Common myeloid progenitor, CD34-positive (primary cell): ENCODE measurements around the gene IL1R1.
"Not testable (repeated sequence)": the region's sequence is repeated elsewhere in the genome, so short reads cannot be mapped to it uniquely, and the experiment has no call there.

Experiments
- CTCF ChIA-PET: fragments of 350-600 bp; sonication (Branson Sonifier 250); formaldehyde crosslinking; loops from one replicate; lab custom pipeline; 2021; ENCODE audit warnings: antibody characterized with exemption; lab: Charles Lee
- POLR2A ChIA-PET: fragments of 350-600 bp; sonication (Branson Sonifier 250); formaldehyde crosslinking; loops from one replicate; lab custom pipeline; 2021; ENCODE audit warnings: antibody characterized with exemption; lab: Charles Lee
- DNase-seq, 3 donors: peaks; one replicate each; pipeline versions ENCODE4 v3.0.0 to v3.0.0-alpha.2; 2013
- H3K27ac ChIP-seq, 2 experiments: 1 replicate in 1 of 2; 2 replicates in 1 of 2; pipeline ENCODE4 v1.7.0; 2013; ENCODE audit warnings: inconsistent platforms in 2 of 2, low read length in 2 of 2, mild to moderate bottlenecking in 2 of 2, low read depth in 1 of 2, moderate library complexity in 1 of 2; ENCODE audit not compliant: severe bottlenecking in 2 of 2, insufficient read depth in 1 of 2, poor library complexity in 1 of 2
- H3K27me3 ChIP-seq, 5 experiments: replicated peaks in 2 of 5; 1 replicate in 3 of 5; 2 replicates in 2 of 5; pipeline versions ENCODE4 v1.6.1 to v1.7.0; 2013; ENCODE audit warnings: low read length in 4 of 5, mild to moderate bottlenecking in 2 of 5, moderate library complexity in 2 of 5, inconsistent platforms in 1 of 5; ENCODE audit not compliant: insufficient read depth in 5 of 5, control insufficient read depth in 4 of 5
- H3K36me3 ChIP-seq, 4 experiments: 1 replicate in 2 of 4; 2 replicates in 2 of 4; pipeline versions ENCODE4 v1.6.1 to v1.7.0; 2013; ENCODE audit warnings: low read length in 3 of 4, control low read depth in 1 of 4, mild to moderate bottlenecking in 1 of 4; ENCODE audit not compliant: control insufficient read depth in 4 of 4, insufficient read depth in 4 of 4
- H3K4me1 ChIP-seq, 4 experiments: 1 replicate in 3 of 4; 2 replicates in 1 of 4; pipeline versions ENCODE4 v1.6.1 to v1.7.1; 2013; ENCODE audit warnings: low read length in 3 of 4, mild to moderate bottlenecking in 3 of 4, control low read depth in 1 of 4, inconsistent platforms in 1 of 4, moderate library complexity in 1 of 4; ENCODE audit not compliant: control insufficient read depth in 4 of 4, insufficient read depth in 4 of 4; ENCODE audit errors: control extremely low read depth in 1 of 4
- H3K4me3 ChIP-seq, 7 experiments: 1 replicate in 4 of 7; 2 replicates in 3 of 7; pipeline versions ENCODE4 v1.5.1 to v1.7.0; 2013; ENCODE audit warnings: mild to moderate bottlenecking in 7 of 7, low read length in 6 of 7, moderate library complexity in 6 of 7, inconsistent platforms in 2 of 7, low read depth in 2 of 7, control low read depth in 1 of 7; ENCODE audit not compliant: insufficient read depth in 4 of 7, control insufficient read depth in 1 of 7; ENCODE audit errors: extremely low read depth in 1 of 7
- H3K9me3 ChIP-seq, 5 experiments: 1 replicate in 4 of 5; 2 replicates in 1 of 5; pipeline versions ENCODE4 v1.6.1 to v1.7.1; 2013; ENCODE audit warnings: low read length in 4 of 5, mild to moderate bottlenecking in 2 of 5, inconsistent platforms in 1 of 5, low read depth in 1 of 5, moderate library complexity in 1 of 5; ENCODE audit not compliant: control insufficient read depth in 4 of 5, insufficient read depth in 2 of 5; ENCODE audit errors: control extremely low read depth in 1 of 5
- WGBS: methylation state at CpG from one replicate; pipeline ENCODE4 v1.1.5; 2013; ENCODE audit not compliant: insufficient coverage; 5-methylcytosine and 5-hydroxymethylcytosine counted together

Gene IL1R1

GRCh38 chr2:102106133-102106556 is 36.4 kb upstream of the IL1R1 start:
- H3K9me3 ChIP-seq: no peaks in the 10 kb centered on the region
- 100% methylated on average over 1 of the region's 5 CpGs for WGBS
- H3K36me3 ChIP-seq: no peaks in the 10 kb centered on the region
- no peak for DNase-seq
- ChIA-PET CTCF (interaction anchor here (0.7 to 0.9 kb wide), 3 partner anchors 23 to 32 kb away, joined by 3 read pairs; no protein-coding TSS in a partner anchor), POLR2A (no interaction called here)
- peaks cover 0 to 14% (median 11%) of the 10 kb centered on the region in 4 experiments for H3K4me1 ChIP-seq
- no peaks in the 10 kb centered on the region for H3K27me3 ChIP-seq
- no peak overlapping the region for H3K4me3 ChIP-seq
- no peak overlapping the region for H3K27ac ChIP-seq

GRCh38 chr2:102106813-102107740 is 35.5 kb upstream of the IL1R1 start:
- H3K27ac ChIP-seq, DNase-seq, H3K36me3 ChIP-seq, H3K9me3 ChIP-seq, H3K27me3 ChIP-seq, H3K4me3 ChIP-seq, POLR2A ChIA-PET: not testable (repeated sequence)
- 92% methylated on average over 2 of the region's 6 CpGs for WGBS
- H3K4me1 ChIP-seq: peaks cover 0 to 14% (median 11%) of the 10 kb centered on the region in 4 experiments
- CTCF ChIA-PET: interaction anchor here (0.9 to 1.9 kb wide), 3 partner anchors 10 to 33 kb away, joined by 3 to 5 read pairs (median 3); no protein-coding TSS in a partner anchor

- no peak overlapping the region for H3K27ac ChIP-seq
- CTCF ChIA-PET: interaction anchor here (1.9 kb wide), 1 partner anchor 10 kb away, joined by 5 read pairs; no protein-coding TSS in a partner anchor
Observed at GRCh38 chr2:102107741-102108070, 34.8 kb upstream of the IL1R1 start.

GRCh38 chr2:102109016-102109415 is 33.5 kb upstream of the IL1R1 start:
- Histone ChIP-seq H3K4me1 (peaks cover 0 to 10% (median 9%) of the 10 kb centered on the region in 4 experiments), H3K4me3 (no peak overlapping the region), H3K9me3 (no peaks in the 10 kb centered on the region), H3K36me3 (no peaks in the 10 kb centered on the region), H3K27ac (no peak overlapping the region), H3K27me3 (no peaks in the 10 kb centered on the region)
- ChIA-PET POLR2A (no interaction called here), CTCF (interaction anchor here (0.6 to 1.9 kb wide), 2 partner anchors 12 to 169 kb away, joined by 3 to 5 read pairs; no protein-coding TSS in a partner anchor)
- no peak for DNase-seq
- WGBS: 100% methylated on average over 3 of the region's 5 CpGs

More at GRCh38 chr2:102107741-102108070, 34.8 kb upstream of the IL1R1 start:
- Histone ChIP-seq H3K9me3 (no peaks in the 10 kb centered on the region), H3K27me3 (no peaks in the 10 kb centered on the region), H3K36me3 (no peaks in the 10 kb centered on the region), H3K4me1 (peaks cover 0 to 14% (median 11%) of the 10 kb centered on the region in 4 experiments), H3K4me3 (no peak overlapping the region)
- POLR2A ChIA-PET: interaction anchor here (0.5 kb wide), 1 partner anchor 22 kb away, joined by 3 read pairs; no protein-coding TSS in a partner anchor
- 100% methylated on average over 1 of the region's 3 CpGs for WGBS
- DNase-seq: no peak

GRCh38 chr2:102110171-102110570 is 32.4 kb upstream of the IL1R1 start:
- no peak overlapping the region for H3K4me3 ChIP-seq
- no peaks in the 10 kb centered on the region for H3K36me3 ChIP-seq
- no peaks in the 10 kb centered on the region for H3K9me3 ChIP-seq
- ChIA-PET CTCF (interaction anchor here (1.1 kb wide), 1 partner anchor 24 kb away, joined by 3 read pairs; no protein-coding TSS in a partner anchor), POLR2A (no interaction called here)
- no peaks in the 10 kb centered on the region for H3K4me1 ChIP-seq
- no peak overlapping the region for H3K27ac ChIP-seq
- DNase-seq: no peak
- no peaks in the 10 kb centered on the region for H3K27me3 ChIP-seq
- 90% methylated on average over 4 of the region's 5 CpGs for WGBS

- H3K9me3 ChIP-seq: no peaks in the 10 kb centered on the region
- POLR2A ChIA-PET: no interaction called here
- no peaks in the 10 kb centered on the region for H3K4me1 ChIP-seq
- no peaks in the 10 kb centered on the region for H3K36me3 ChIP-seq
- no peak overlapping the region for H3K27ac ChIP-seq
- H3K4me3 ChIP-seq: no peak overlapping the region
- DNase-seq: no peak
- CTCF ChIA-PET: interaction anchor here (1.1 kb wide), 1 partner anchor 24 kb away, joined by 3 read pairs; no protein-coding TSS in a partner anchor
- WGBS: 91% methylated on average over 13 of the region's 13 CpGs
- H3K27me3 ChIP-seq: no peaks in the 10 kb centered on the region
Observed at GRCh38 chr2:102110596-102111334, 31.8 kb upstream of the IL1R1 start.
